H9 (cell line): ENCODE results near the gene PIGM. TPM values are rescaled to one million over a fixed set of nuclear protein-coding genes. Genes with fewer than 3 reads are reported as not detected.

ENCODE experiments used
- DNase-seq: peaks from one replicate; pipeline ENCODE4 v3.0.0-alpha.2; 2017
- H2AFZ ChIP-seq: one replicate; pipeline ENCODE4 v1.6.1; 2013; ENCODE audit warnings: mild to moderate bottlenecking, low read length, control low read depth, moderate library complexity
- H2AK5ac ChIP-seq: 2 replicates; pipeline ENCODE4 v1.6.1; 2013; ENCODE audit warnings: low read length, control low read depth, mixed read lengths; ENCODE audit not compliant: insufficient read length
- H2BK120ac ChIP-seq: one replicate; pipeline ENCODE4 v1.6.1; 2013; ENCODE audit warnings: low read depth, mild to moderate bottlenecking, low read length, control low read depth, inconsistent platforms; ENCODE audit not compliant: poor library complexity, severe bottlenecking
- H2BK12ac ChIP-seq: 2 replicates; pipeline ENCODE4 v1.6.1; 2013; ENCODE audit warnings: low read length, control low read depth, mixed read lengths, low read depth; ENCODE audit not compliant: insufficient read length
- H2BK15ac ChIP-seq: 2 replicates; pipeline ENCODE4 v1.6.1; 2013; ENCODE audit warnings: low read depth, low read length, control low read depth
- H2BK20ac ChIP-seq: one replicate; pipeline ENCODE4 v1.6.1; 2013; ENCODE audit warnings: low read depth, mild to moderate bottlenecking, low read length, control low read depth, inconsistent platforms; ENCODE audit not compliant: poor library complexity, severe bottlenecking
- H2BK5ac ChIP-seq: 2 replicates; pipeline ENCODE4 v1.6.1; 2013; ENCODE audit warnings: low read length, control low read depth, mixed read lengths; ENCODE audit not compliant: insufficient read length
- H3K14ac ChIP-seq: 2 replicates; pipeline ENCODE4 v1.6.1; 2013; ENCODE audit warnings: low read length, control low read depth; ENCODE audit not compliant: insufficient read depth
- H3K18ac ChIP-seq: 2 replicates; pipeline ENCODE4 v1.6.1; 2013; ENCODE audit warnings: low read depth, mild to moderate bottlenecking, mixed read lengths, low read length, control low read depth; ENCODE audit not compliant: insufficient read length
- H3K23ac ChIP-seq: 2 replicates; pipeline ENCODE4 v1.6.1; 2013; ENCODE audit warnings: low read length, control low read depth, mixed read lengths, low read depth; ENCODE audit not compliant: insufficient read length
- H3K23me2 ChIP-seq: 2 replicates; pipeline ENCODE4 v1.6.1; 2013; ENCODE audit warnings: low read depth, mild to moderate bottlenecking, mixed read lengths, low read length, control low read depth; ENCODE audit not compliant: insufficient read length, poor library complexity, severe bottlenecking
- H3K27ac ChIP-seq: 2 replicates; pipeline ENCODE4 v1.5.1; 2013; ENCODE audit warnings: low read length, control low read depth, mixed read lengths, low read depth; ENCODE audit not compliant: insufficient read length
- H3K27me3 ChIP-seq: 2 replicates; pipeline ENCODE4 v1.6.1; 2013; ENCODE audit warnings: low read length, control low read depth, inconsistent platforms; ENCODE audit not compliant: insufficient read depth
- H3K4ac ChIP-seq: 2 replicates; pipeline ENCODE4 v1.6.1; 2013; ENCODE audit warnings: low read depth, mild to moderate bottlenecking, control low read depth, inconsistent platforms, low read length, moderate library complexity
- H3K4me1 ChIP-seq: 2 replicates; pipeline ENCODE4 v1.6.1; 2013; ENCODE audit warnings: low read length, control low read depth, inconsistent platforms; ENCODE audit not compliant: insufficient read depth
- H3K4me2 ChIP-seq: 2 replicates; pipeline ENCODE4 v1.6.1; 2013; ENCODE audit warnings: low read length, control low read depth, mixed read lengths; ENCODE audit not compliant: insufficient read length, insufficient read depth
- H3K56ac ChIP-seq: 2 replicates; pipeline ENCODE4 v1.6.1; 2013; ENCODE audit warnings: low read depth, mild to moderate bottlenecking, mixed read lengths, low read length, control low read depth; ENCODE audit not compliant: insufficient read length
- H3K79me1 ChIP-seq: 2 replicates; pipeline ENCODE4 v1.6.1; 2013; ENCODE audit warnings: low read depth, mild to moderate bottlenecking, moderate library complexity, low read length, control low read depth, inconsistent platforms; ENCODE audit not compliant: insufficient read depth, poor library complexity, severe bottlenecking
- H3K79me2 ChIP-seq: 2 replicates; pipeline ENCODE4 v1.6.1; 2013; ENCODE audit warnings: low read length, control low read depth, inconsistent platforms; ENCODE audit not compliant: insufficient read depth
- H3K9ac ChIP-seq: 2 replicates; pipeline ENCODE4 v1.6.1; 2013; ENCODE audit warnings: low read length, control low read depth, mixed read lengths; ENCODE audit not compliant: insufficient read length; ENCODE audit errors: extremely low read depth
- H3K9me3 ChIP-seq: one replicate; pipeline ENCODE4 v1.6.1; 2013; ENCODE audit warnings: low read depth, low read length, inconsistent platforms; ENCODE audit not compliant: control insufficient read depth
- H3T11ph ChIP-seq: one replicate; pipeline ENCODE4 v1.6.1; 2013; ENCODE audit warnings: mild to moderate bottlenecking, low read length, control low read depth, inconsistent platforms
- H4K20me1 ChIP-seq: one replicate; pipeline ENCODE4 v1.6.1; 2013; ENCODE audit not compliant: control insufficient read depth, insufficient read length, insufficient read depth
- H4K5ac ChIP-seq: 2 replicates; pipeline ENCODE4 v1.6.1; 2013; ENCODE audit warnings: low read depth, mild to moderate bottlenecking, mixed read lengths, low read length, control low read depth; ENCODE audit not compliant: insufficient read length
- H4K8ac ChIP-seq: replicated peaks from 2 replicates; pipeline ENCODE4 v1.6.1; 2013; ENCODE audit warnings: low read length, control low read depth, mixed read lengths, low read depth; ENCODE audit not compliant: insufficient read length
- H4K91ac ChIP-seq: 2 replicates; pipeline ENCODE4 v1.6.1; 2013; ENCODE audit warnings: low read depth, mild to moderate bottlenecking, moderate library complexity, mixed read lengths, low read length, control low read depth; ENCODE audit not compliant: insufficient read length
- H3K27ac Mint-ChIP-seq, 3 experiments: 2 replicates in 2 of 3; 3 replicates in 1 of 3; pipeline ENCODE4 v1.8.0; 2020 to 2021; ENCODE audit warnings: mixed read lengths in 3 of 3, mild to moderate bottlenecking in 1 of 3, moderate library complexity in 1 of 3
- H3K27me3 Mint-ChIP-seq: 2 replicates; pipeline ENCODE4 v1.8.0; 2021; ENCODE audit warnings: low read depth, mild to moderate bottlenecking, moderate library complexity, mixed read lengths
- H3K36me3 Mint-ChIP-seq, 3 experiments: 2 replicates in 2 of 3; 3 replicates in 1 of 3; pipeline ENCODE4 v1.8.0; 2020 to 2021; ENCODE audit warnings: low read depth in 3 of 3, mixed read lengths in 3 of 3; ENCODE audit not compliant: insufficient read depth in 1 of 3
- H3K4me1 Mint-ChIP-seq, 2 experiments: 2 replicates each; pipeline ENCODE4 v1.8.0; 2020; ENCODE audit warnings: mixed read lengths in 2 of 2
- H3K4me3 Mint-ChIP-seq, 2 experiments: 2 replicates in 1 of 2; 3 replicates in 1 of 2; pipeline ENCODE4 v1.8.0; 2020 to 2021; ENCODE audit warnings: mild to moderate bottlenecking in 2 of 2, mixed read lengths in 2 of 2, moderate library complexity in 1 of 2
- H3K9me3 Mint-ChIP-seq, 2 experiments: 2 replicates in 1 of 2; 3 replicates in 1 of 2; pipeline ENCODE4 v1.8.0; 2020; ENCODE audit warnings: mild to moderate bottlenecking in 2 of 2, mixed read lengths in 2 of 2, moderate library complexity in 1 of 2
- WGBS: extraction: QIAGEN DNeasy Blood & Tissue Kit; methylation state at CpG from one replicate; pipeline ENCODE4 v1.1.7; 2013; ENCODE audit warnings: missing lambda C conversion rate, low lambda C conversion rate, mixed read lengths; ENCODE audit not compliant: insufficient read length; ENCODE audit errors: extremely low coverage; 5-methylcytosine and 5-hydroxymethylcytosine counted together
- total RNA-seq: library from RNA; stranded (reverse); gene quantifications from 2 replicates; pipeline ENCODE4 v1.2.1, GENCODE V29; 2021
- TF ChIP-seq, protein P1 (sequence below): fragments of 200-600 bp; sonication (generic); conservative IDR thresholded peaks from 3 replicates; pipeline ENCODE4 v1.8.0; 2021; ENCODE audit warnings: antibody characterized with exemption, mild to moderate bottlenecking

Gene PIGM
- total RNA-seq, 1 experiment from 2014 or later = 5.9 TPM

DNA sequence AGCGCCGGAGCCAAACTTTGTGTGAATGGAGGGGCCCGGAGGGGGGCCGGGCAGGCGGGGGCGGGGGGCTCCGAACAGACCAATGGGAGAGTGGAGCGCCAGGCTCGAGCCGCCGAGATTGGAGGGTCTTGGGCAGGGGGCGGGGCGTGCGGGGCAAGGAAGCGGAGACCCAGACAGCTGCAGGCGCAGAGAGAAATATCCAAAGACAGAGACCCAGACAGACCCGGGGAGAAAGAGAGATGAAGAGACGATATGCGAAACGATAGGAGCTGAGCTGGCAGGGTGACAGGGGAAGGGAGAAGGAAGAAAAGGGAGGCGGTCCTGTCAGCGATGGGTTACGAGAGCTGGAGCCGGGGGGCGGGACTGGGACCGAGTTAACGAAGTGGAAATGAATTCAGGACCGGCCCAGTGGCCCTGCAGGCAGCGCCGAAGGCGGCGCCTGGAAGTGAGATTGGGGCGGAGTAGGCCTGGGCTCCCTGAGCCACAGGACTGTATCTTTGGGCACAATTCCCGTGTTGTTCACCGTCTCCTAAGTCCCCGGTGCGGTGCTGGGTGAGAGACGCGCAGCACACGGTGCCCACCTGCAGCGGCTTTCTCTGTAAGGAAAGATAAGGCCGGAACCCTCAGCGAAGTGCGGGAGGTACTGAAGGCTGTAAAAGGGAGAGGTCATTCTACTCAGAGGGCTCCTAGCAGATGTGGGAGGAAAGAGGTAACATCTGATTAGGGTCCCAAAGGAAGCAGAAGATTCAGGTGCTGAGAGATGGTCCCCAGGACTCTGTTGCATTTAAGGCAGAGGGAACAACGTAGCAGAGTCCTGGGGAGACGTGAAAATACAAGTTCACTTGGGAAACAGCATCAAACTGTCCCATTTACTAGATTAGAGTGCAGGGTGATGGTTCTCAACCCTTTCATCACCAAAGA lies 38.7 kb upstream of the PIGM start:
- H3K56ac ChIP-seq = no peak overlapping the region
- H3K36me3 Mint-ChIP-seq = no peaks in the 10 kb centered on the region
- peaks cover 5% of the 10 kb centered on the region for H3K23me2 ChIP-seq
- H3K9me3 Mint-ChIP-seq = no peaks in the 10 kb centered on the region
- no peaks in the 10 kb centered on the region for H3K79me2 ChIP-seq
- H3K79me1 ChIP-seq = no peaks in the 10 kb centered on the region
- no peak overlapping the region for H4K91ac ChIP-seq
- H3K9me3 ChIP-seq = no peaks in the 10 kb centered on the region
- H3K27ac ChIP-seq = no peak overlapping the region
- no peaks in the 10 kb centered on the region for H4K20me1 ChIP-seq
- no CpG with 5 or more reads among the region's 46 CpGs for WGBS
- no peak overlapping the region for H3K14ac ChIP-seq
- H2BK20ac ChIP-seq = no peak overlapping the region
- H3K4me3 Mint-ChIP-seq = peak overlapping the region; percentile 84 to 88
- H3K27me3 Mint-ChIP-seq = peaks cover 88% of the 10 kb centered on the region
- no peak overlapping the region for H3K4ac ChIP-seq
- H2BK15ac ChIP-seq = no peak overlapping the region
- H3T11ph ChIP-seq = no peak overlapping the region
- H4K5ac ChIP-seq = no peak overlapping the region
- H2BK12ac ChIP-seq = no peak overlapping the region
- no peak overlapping the region for H3K18ac ChIP-seq
- H3K4me1 ChIP-seq = peaks cover 6% of the 10 kb centered on the region; the same call in 1 of the 2 replicates
- H2AFZ ChIP-seq = peak overlapping the region; percentile 9
- H3K9ac ChIP-seq = no peak overlapping the region
- TF ChIP-seq, protein P1, sequence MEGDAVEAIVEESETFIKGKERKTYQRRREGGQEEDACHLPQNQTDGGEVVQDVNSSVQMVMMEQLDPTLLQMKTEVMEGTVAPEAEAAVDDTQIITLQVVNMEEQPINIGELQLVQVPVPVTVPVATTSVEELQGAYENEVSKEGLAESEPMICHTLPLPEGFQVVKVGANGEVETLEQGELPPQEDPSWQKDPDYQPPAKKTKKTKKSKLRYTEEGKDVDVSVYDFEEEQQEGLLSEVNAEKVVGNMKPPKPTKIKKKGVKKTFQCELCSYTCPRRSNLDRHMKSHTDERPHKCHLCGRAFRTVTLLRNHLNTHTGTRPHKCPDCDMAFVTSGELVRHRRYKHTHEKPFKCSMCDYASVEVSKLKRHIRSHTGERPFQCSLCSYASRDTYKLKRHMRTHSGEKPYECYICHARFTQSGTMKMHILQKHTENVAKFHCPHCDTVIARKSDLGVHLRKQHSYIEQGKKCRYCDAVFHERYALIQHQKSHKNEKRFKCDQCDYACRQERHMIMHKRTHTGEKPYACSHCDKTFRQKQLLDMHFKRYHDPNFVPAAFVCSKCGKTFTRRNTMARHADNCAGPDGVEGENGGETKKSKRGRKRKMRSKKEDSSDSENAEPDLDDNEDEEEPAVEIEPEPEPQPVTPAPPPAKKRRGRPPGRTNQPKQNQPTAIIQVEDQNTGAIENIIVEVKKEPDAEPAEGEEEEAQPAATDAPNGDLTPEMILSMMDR = no peak
- H3K23ac ChIP-seq = no peak overlapping the region
- H3K27ac Mint-ChIP-seq = peak overlapping the region in 2 of 3 experiments; percentile 13 to 78; a peak in 2 of 7 replicates
- peaks cover 4% of the 10 kb centered on the region; the same call in 1 of the 2 replicates for H3K27me3 ChIP-seq
- H4K8ac ChIP-seq = no peak overlapping the region
- peaks cover 29 to 30% of the 10 kb centered on the region in 2 experiments for H3K4me1 Mint-ChIP-seq
- no peak overlapping the region for H2AK5ac ChIP-seq
- no peak overlapping the region for H2BK120ac ChIP-seq
- H2BK5ac ChIP-seq = no peak overlapping the region
- H3K4me2 ChIP-seq = peak overlapping the region; percentile 48
- DNase-seq = peak; percentile 95
